Adrenal gland (tissue), 12 donors: ENCODE measurements around the gene PMPCA. TPM values are rescaled to one million over a fixed set of nuclear protein-coding genes. Genes with fewer than 3 reads are reported as not detected.

Experiments used
- DNase-seq, 7 donors: peaks; one replicate each; pipeline ENCODE4 v3.0.0-alpha.2; 2019 to 2020
- H3K27ac ChIP-seq, 5 donors: fragments of 200-600 bp; sonication (generic) in 4 of 5; 1 replicate in 3 of 5; 2 replicates in 2 of 5; pipeline versions ENCODE4 v1.5.1 to v1.8.0; 2016 to 2020; ENCODE audit warnings: mild to moderate bottlenecking in 1 of 5
- H3K27me3 ChIP-seq: fragments of 200-600 bp; 2 replicates; pipeline ENCODE4 v1.8.0; 2021
- H3K36me3 ChIP-seq, 2 donors: fragments of 200-600 bp; replicated peaks in 1 of 2; 1 replicate in 1 of 2; 2 replicates in 1 of 2; pipeline versions ENCODE4 v1.5.1 to v1.8.0; 2018 to 2022
- H3K4me1 ChIP-seq, 2 donors: fragments of 200-600 bp; replicated peaks in 1 of 2; 1 replicate in 1 of 2; 2 replicates in 1 of 2; pipeline versions ENCODE4 v1.5.1 to v1.8.0; 2018 to 2021
- H3K4me3 ChIP-seq, 4 donors: fragments of 200-600 bp; sonication (generic) in 3 of 4; one replicate each; pipeline ENCODE4 v1.5.1; 2016 to 2018
- H3K9me3 ChIP-seq, 3 donors: fragments of 200-600 bp; sonication (generic) in 1 of 3; replicated peaks in 1 of 3; 1 replicate in 2 of 3; 2 replicates in 1 of 3; pipeline versions ENCODE4 v1.5.1 to v1.8.0; 2016 to 2021
- POLR2A ChIP-seq, 2 donors: fragments of 450-650 bp; IDR thresholded peaks; one replicate each; pipeline ENCODE4 v1.6.1; 2017; ENCODE audit warnings: antibody characterized with exemption in 2 of 2, mild to moderate bottlenecking in 2 of 2, moderate library complexity in 1 of 2
- WGBS, 4 donors: extraction: QIAGEN DNeasy Blood & Tissue Kit in 2 of 4; methylation state at CpG; one replicate each; pipeline versions ENCODE4 v1.1.5 to v1.1.7; 2013 to 2017; 5-methylcytosine and 5-hydroxymethylcytosine counted together
- intact Hi-C, 2 donors: fragments of 100-400 bp; cut with DNase I; formaldehyde crosslinking; loops; one replicate each; pipeline versions ENCODE4 v1.14.1 to v1.15.0; 2022 to 2023
- polyA plus RNA-seq, 3 donors: library from polyadenylated mRNA; stranded (reverse); fragments of 200-250 nt in 2 of 3; fragments of 350-450 nt in 1 of 3; fragmentation: Illumina TruSeq in 1 of 3; extraction: RNeasy Lipid Tissue Mini Kit (QIAGEN cat#74804) in 1 of 3; gene quantifications; one replicate each; pipeline ENCODE4 v1.2.3, GENCODE V29; 2013 to 2014
- total RNA-seq, 9 donors: library from RNA; depleted of rRNA in 4 of 9; stranded (reverse); fragments of >200 nt in 4 of 9; fragments of 120-200 nt in 1 of 9; fragmentation: NEBNext Ultra II Directional in 1 of 9; extraction: Animal tissue kit (Norgen Biotek cat#: 25700) in 1 of 9; gene quantifications; one replicate each; pipeline versions ENCODE4 v1.1.0 to v1.2.4, GENCODE V29; 2013 to 2023
- TF ChIP-seq, protein P1 (sequence below), 6 experiments: fragments of 450-650 bp in 4 of 6; fragments of 200-600 bp in 2 of 6; sonication (generic) in 1 of 6; IDR thresholded peaks; 1 replicate in 5 of 6; 2 replicates in 1 of 6; pipeline versions ENCODE4 v1.5.1 to v1.8.0; 2016 to 2021; ENCODE audit warnings: antibody characterized with exemption in 6 of 6, mild to moderate bottlenecking in 2 of 6, moderate library complexity in 1 of 6
- donor health status: healthy with polysubstance abuse.
- donor health status: Bipolar disorder and iron deficiency.
- donor health status: DM: yes; HTN: yes; CAD: no.
- donor health status: DM: no; HTN: no; CAD: no.
- donor health status: DM: no; HTN: no; CAD: no.
- donor health status: DM: yes; HTN: yes; CAD: no.

The PMPCA gene
- total and polyA plus RNA-seq, 12 donors = 43.4 to 138 (median 81.6) TPM

DNA sequence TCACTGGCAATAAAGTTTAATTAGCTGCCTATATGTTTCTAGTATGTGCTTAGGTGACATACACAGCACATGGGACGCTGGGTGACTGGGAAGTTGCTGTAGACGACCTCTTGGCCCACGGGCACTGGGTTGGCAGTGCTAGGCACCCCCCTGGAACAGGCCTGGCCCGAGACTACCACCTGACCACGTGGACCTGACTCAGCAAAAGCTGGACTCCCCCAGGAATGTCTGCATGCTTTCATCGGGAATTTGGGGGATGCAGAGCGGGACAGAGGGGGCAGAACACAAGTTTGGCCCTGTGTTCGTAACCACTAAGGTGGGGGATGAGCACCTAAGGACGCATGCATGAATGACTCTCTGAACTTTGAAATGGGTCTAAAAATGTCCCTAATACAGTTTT lies 45.8 kb downstream of the PMPCA start:
- Histone ChIP-seq H3K36me3 (peaks cover 0 to 89% of the 10 kb centered on the region in 2 donors), H3K9me3 (no peaks in the 10 kb centered on the region), H3K27ac (no peak overlapping the region), H3K27me3 (no peaks in the 10 kb centered on the region), H3K4me3 (no peak overlapping the region), H3K4me1 (no peaks in the 10 kb centered on the region)
- 81 to 91% (median 86%) methylated on average over 4 to 9 of the region's 9 CpGs for WGBS, 4 donors
- no peak for TF ChIP-seq POLR2A (IDR thresholded peaks at IDR 0.05)
- TF ChIP-seq, protein P1, sequence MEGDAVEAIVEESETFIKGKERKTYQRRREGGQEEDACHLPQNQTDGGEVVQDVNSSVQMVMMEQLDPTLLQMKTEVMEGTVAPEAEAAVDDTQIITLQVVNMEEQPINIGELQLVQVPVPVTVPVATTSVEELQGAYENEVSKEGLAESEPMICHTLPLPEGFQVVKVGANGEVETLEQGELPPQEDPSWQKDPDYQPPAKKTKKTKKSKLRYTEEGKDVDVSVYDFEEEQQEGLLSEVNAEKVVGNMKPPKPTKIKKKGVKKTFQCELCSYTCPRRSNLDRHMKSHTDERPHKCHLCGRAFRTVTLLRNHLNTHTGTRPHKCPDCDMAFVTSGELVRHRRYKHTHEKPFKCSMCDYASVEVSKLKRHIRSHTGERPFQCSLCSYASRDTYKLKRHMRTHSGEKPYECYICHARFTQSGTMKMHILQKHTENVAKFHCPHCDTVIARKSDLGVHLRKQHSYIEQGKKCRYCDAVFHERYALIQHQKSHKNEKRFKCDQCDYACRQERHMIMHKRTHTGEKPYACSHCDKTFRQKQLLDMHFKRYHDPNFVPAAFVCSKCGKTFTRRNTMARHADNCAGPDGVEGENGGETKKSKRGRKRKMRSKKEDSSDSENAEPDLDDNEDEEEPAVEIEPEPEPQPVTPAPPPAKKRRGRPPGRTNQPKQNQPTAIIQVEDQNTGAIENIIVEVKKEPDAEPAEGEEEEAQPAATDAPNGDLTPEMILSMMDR (IDR thresholded peaks at IDR 0.05) = no peak
- DNase-seq = no peak
- intact Hi-C loops = no loop called here

DNA sequence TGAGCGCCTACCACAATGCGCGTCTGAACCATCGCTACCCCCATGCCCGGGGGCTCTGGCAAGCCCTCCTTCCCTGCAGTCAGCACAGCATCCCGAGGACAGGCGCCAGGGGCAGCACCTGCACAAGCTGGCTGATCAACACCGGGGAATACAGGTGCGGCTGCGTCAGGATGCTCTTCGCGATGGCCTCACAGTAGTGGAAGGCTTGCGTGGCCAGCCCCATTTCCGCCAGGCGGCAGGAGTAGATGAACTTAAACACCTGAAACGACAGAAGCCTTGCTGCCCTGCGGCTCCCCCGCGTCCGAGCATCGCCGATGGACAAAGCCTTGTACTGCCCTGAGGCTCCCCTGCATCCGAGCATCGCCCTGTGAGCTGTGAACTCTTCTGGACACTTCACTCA lies 46.9 kb downstream of the PMPCA start:
- TF ChIP-seq POLR2A (IDR thresholded peaks at IDR 0.05) = no peak
- TF ChIP-seq, protein P1 (IDR thresholded peaks at IDR 0.05) = no peak
- Histone ChIP-seq H3K27me3 (no peaks in the 10 kb centered on the region), H3K4me1 (no peaks in the 10 kb centered on the region), H3K27ac (no peak overlapping the region), H3K36me3 (peaks cover 0 to 92% of the 10 kb centered on the region in 2 donors), H3K4me3 (no peak overlapping the region), H3K9me3 (no peaks in the 10 kb centered on the region)
- intact Hi-C loops = no loop called here
- WGBS, 4 donors = 94 to 98% (median 96%) methylated on average over 22 to 24 of the region's 24 CpGs
- DNase-seq = no peak

DNA sequence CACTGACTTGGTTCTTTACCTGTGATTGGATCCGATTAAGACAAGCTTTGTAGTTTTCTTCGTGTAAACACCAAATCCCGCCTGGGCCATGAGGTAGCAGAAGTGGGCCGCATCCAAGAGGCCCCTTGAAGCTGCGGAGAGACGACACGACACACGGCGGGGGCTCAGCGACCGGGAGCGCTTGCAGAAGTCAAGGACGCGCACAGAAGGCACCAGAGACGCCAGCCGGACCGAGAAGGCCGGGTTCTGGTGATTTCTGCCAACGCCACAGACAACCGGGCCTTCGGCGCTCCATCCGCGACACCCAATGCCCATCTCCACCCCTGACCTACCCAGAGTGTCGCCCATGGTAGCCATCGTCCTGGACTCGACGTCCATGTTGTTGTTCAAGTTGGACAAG lies 49.0 kb downstream of the PMPCA start:
- H3K36me3 ChIP-seq = peaks cover 0 to 100% of the 10 kb centered on the region in 2 donors
- DNase-seq = no peak
- no peaks in the 10 kb centered on the region for H3K9me3 ChIP-seq
- no peaks in the 10 kb centered on the region for H3K27me3 ChIP-seq
- peaks cover 0 to 5% of the 10 kb centered on the region in 2 donors for H3K4me1 ChIP-seq
- no peak for TF ChIP-seq POLR2A (IDR thresholded peaks at IDR 0.05)
- TF ChIP-seq, protein P1 (IDR thresholded peaks at IDR 0.05) = no peak
- intact Hi-C loops = loop anchor here in 1 of 2 donors (2.0 kb wide), 1 partner anchor 29 kb away; no protein-coding TSS in a partner anchor
- WGBS, 4 donors = 93 to 95% (median 94%) methylated on average over 23 to 28 of the region's 28 CpGs
- H3K27ac ChIP-seq = no peak overlapping the region
- H3K4me3 ChIP-seq = no peak overlapping the region

DNA sequence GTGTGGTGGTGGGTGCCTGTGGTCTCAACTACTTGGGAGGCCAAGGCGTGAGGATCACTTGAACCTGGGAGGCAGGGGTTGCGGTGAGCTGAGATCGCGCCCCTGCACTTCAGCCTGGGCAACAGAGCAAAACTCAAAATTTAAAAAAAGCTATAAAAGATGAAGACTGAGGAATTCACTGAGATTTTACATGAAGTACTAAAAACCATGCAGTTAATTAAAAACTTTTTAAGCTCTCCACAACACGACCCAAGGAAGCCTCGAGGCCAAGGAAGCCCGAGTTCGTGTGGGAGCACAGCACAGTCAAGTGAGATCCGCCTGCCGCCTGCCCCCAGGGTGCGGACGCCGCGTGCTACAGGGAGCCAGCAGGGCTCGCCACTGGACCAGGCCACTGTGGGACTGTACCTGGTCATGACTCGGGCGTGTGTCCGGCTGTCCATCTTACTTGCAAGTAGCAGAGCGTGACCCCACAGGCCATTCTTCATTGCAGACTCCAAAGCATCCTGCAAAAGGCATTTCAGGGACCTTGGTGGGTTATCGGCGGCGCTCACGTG lies 50.4 kb downstream of the PMPCA start:
- peaks cover 0 to 10% of the 10 kb centered on the region in 2 donors for H3K4me1 ChIP-seq
- no peak for DNase-seq
- no peak overlapping the region for H3K27ac ChIP-seq
- H3K27me3 ChIP-seq = no peaks in the 10 kb centered on the region
- H3K9me3 ChIP-seq = no peaks in the 10 kb centered on the region
- no peak overlapping the region for H3K4me3 ChIP-seq
- no peak for TF ChIP-seq POLR2A (IDR thresholded peaks at IDR 0.05)
- TF ChIP-seq, protein P1 (IDR thresholded peaks at IDR 0.05) = no peak
- WGBS, 4 donors = 90 to 96% (median 94%) methylated on average over 17 to 23 of the region's 23 CpGs
- peaks cover 0 to 99% of the 10 kb centered on the region in 2 donors for H3K36me3 ChIP-seq
- intact Hi-C loops = no loop called here
